ENCODE results near the gene NFATC2.

NFATC2 gene

DNA sequence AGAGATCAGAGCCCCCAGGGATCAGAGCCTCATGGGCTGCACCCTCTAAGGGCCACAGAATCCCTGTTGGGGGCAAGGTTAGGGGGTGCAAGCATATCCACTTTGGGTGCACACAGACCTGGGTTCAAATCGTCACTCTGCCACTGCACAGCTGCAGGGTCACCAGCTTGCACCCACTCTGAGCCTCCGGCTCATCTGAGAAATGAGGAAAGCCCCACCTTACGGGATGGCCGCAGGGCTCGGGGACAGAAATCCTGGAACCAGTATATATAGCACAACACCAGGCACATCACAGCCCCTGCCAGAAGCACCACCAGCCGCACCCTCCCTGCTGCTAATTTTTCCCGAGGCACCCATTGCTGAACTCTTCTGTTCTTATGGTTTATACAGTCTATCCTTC is 169.6 kb downstream of the NFATC2 start:
- TF ChIP-seq, protein P1, sequence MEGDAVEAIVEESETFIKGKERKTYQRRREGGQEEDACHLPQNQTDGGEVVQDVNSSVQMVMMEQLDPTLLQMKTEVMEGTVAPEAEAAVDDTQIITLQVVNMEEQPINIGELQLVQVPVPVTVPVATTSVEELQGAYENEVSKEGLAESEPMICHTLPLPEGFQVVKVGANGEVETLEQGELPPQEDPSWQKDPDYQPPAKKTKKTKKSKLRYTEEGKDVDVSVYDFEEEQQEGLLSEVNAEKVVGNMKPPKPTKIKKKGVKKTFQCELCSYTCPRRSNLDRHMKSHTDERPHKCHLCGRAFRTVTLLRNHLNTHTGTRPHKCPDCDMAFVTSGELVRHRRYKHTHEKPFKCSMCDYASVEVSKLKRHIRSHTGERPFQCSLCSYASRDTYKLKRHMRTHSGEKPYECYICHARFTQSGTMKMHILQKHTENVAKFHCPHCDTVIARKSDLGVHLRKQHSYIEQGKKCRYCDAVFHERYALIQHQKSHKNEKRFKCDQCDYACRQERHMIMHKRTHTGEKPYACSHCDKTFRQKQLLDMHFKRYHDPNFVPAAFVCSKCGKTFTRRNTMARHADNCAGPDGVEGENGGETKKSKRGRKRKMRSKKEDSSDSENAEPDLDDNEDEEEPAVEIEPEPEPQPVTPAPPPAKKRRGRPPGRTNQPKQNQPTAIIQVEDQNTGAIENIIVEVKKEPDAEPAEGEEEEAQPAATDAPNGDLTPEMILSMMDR (IDR thresholded peaks at IDR 0.05; ENCODE audit: extremely low read depth, missing control alignments) = no peak
- DNase-seq (ENCODE audit: low spot score) = no peak

DNA sequence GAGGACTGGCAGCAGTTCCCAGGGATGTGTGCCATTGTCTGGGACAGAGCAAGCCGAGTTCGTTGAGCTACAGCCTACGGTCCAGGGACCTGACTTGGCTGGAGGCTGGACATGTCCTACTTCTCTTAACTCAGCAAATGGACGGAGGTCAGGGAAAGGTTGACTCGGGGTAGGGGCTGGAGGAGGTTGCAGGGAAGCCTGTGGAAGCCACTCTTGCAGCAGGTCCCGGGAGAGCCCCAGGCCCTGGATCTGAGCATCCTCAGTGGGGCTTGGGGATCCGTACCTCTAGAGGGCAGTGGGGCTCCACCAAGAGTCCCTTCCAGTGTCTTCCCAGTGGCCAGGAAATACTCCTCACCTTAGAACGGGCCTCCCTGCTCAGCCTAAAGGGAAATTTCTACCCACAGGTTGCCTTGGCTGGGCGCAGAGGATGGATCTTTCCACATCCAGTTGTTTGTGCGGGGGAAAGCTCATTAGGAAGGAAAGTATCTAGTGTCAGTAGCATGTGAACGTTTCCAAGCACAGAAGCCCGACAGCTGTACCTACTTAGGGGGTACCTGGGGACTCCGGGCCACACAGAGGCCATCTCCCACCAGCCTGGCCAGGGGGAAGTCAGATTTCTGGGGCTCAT is 170.2 kb downstream of the NFATC2 start:
- peak; percentile 80 for DNase-seq (ENCODE audit: low spot score)
- TF ChIP-seq, protein P1 (IDR thresholded peaks at IDR 0.05; ENCODE audit: extremely low read depth, missing control alignments) = peak; percentile 61

DNA sequence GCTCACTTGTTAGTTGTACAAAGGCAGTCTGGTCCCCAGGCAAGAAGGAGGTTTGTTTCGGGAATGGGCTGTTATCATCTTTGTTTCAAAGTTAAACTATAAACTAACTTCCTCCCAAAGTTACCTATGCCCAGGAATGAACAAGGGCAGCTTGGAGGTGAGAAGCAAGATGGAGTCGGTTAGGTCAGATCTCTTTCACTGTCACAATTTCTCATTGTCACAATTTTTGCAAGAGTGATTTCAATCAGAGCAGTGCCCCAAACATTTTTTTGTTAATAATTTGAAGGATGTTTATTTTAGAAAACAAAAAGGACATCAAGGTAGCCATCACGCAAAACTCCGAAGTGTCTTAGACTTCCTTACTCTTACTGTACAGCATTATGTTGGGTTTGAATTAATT is 170.8 kb downstream of the NFATC2 start:
- TF ChIP-seq, protein P1 (IDR thresholded peaks at IDR 0.05; ENCODE audit: extremely low read depth, missing control alignments) = no peak
- DNase-seq (ENCODE audit: low spot score) = no peak

DNA sequence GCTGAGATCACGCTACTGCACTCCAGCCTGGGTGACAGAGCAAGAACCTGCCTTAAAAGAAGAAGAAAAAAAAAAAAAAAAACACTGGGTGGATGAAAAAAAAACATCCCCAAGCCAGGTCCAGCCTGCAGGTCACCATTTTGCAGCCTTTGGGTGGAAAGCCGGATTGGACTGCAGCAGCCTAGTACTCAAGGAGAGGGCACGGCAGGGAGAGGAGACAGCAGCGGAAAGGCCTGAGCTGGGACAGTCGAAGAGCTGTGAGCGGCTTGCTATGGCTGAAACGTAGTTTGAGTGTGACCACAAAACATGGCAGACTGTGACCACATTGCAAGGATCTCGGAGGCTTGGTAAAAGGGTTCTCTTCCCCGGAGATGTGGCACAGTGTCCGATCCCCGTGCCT is 173.0 kb downstream of the NFATC2 start:
- DNase-seq (ENCODE audit: low spot score) = no peak
- TF ChIP-seq, protein P1 (IDR thresholded peaks at IDR 0.05; ENCODE audit: extremely low read depth, missing control alignments) = no peak

DNA sequence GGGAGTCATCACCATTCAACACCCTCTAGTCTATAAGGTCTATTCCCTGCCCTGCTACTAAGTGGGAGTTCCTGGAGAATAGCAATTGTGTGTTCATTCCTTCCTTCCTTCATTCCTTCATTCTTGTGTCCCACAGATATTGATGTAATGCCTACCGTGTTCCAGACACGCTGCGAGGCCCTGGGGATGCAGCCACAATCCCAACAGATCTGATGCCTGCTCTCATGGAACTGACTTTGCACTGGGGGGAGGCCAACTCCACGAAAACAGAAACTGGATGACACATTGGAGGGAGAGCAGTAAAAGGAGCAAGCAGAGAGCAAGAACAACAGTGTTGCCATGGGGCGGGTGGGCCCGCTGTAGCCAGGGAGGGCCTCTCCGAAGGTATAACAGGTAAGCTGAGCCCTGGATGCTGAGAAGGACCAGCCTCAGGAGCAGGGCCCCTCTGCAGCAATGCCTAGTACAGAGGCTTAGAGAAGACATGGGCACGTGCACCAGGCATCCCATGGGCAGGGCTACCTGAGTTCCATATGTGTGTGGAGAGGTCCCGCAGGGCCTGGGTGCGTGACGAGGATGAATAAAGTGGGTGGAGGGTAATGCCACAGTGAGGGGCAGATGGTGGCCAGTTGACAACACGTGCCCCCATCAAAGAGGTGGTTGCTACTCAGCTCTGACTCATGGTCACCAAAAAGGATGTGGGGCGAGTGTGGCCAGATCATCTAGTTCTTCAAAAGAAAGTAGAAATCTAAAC is 173.9 kb downstream of the NFATC2 start:
- no peak for DNase-seq (ENCODE audit: low spot score)
- TF ChIP-seq, protein P1 (IDR thresholded peaks at IDR 0.05; ENCODE audit: extremely low read depth, missing control alignments) = no peak

DNA sequence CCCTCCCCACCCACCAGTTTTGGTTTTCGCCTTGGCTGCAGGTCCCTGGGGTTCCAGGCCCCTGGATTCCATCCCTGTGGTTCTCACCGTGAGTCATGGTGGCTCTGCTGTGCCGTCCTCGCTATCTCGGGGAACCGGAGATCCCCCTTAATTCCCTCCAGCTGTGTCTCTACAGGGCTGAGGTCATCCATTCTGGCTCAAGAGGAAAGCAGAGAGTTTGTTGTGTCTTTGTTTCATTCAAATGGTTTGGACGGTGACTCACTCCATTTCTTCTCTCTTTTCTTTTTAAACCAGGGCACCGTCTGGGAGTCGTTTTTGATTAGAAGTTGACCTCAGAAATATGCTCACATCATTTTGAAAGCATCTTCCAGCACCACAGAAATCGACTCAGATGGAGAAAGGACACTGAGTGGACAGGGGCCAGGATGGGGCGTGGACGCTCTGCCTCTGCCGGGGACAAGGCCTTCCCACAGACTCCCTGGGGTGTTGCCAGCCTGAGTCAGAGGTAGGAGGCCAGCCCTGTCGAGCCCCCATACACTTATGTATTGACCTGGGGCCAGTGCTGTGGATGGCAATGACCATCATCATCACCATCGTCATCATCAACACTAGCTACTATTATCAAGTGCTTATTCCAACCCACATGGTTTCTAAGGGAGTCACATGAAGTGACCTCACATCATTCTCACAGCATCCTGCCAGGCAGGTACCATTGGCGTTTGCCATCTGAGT is 176.2 kb downstream of the NFATC2 start:
- DNase-seq (ENCODE audit: low spot score) = no peak
- TF ChIP-seq, protein P1 (IDR thresholded peaks at IDR 0.05; ENCODE audit: extremely low read depth, missing control alignments) = no peak

DNA sequence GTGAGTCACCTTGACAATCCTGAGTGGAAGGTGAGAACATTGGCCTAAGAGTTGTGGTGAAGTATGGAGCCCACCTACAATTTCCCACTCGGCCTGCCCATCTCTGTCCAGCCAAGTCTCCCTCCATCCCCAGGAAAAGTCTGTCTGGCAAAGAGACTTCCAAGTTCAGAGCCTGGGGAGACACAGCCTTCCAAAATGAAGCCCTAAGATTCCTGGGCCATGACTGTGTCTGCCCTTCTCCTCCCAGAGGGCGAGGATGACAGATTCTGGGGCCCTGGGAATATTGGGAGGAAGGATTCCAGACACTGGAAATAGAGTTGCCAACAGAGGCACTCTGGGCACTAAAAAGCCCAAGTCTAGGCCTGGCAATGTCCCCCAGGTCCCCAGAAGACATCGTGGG is 176.8 kb downstream of the NFATC2 start:
- DNase-seq (ENCODE audit: low spot score) = no peak
- TF ChIP-seq, protein P1 (IDR thresholded peaks at IDR 0.05; ENCODE audit: extremely low read depth, missing control alignments) = no peak
